SH-SY5Y (cell line): ENCODE measurements around the gene CBLB.

Experiments
- GATA2 ChIP-seq: IDR thresholded peaks from 2 replicates; pipeline ENCODE4 v1.6.1; 2011; ENCODE audit warnings: mild to moderate bottlenecking, low read depth, low read length
- GATA3 ChIP-seq: IDR thresholded peaks from 2 replicates; pipeline ENCODE4 v1.6.1; 2011; ENCODE audit warnings: low read depth, mild to moderate bottlenecking, low read length, moderate library complexity

- TF ChIP-seq GATA2 (no peak), GATA3 (no peak)
These were observed 37.5 kb upstream of the CBLB start for GRCh38 chr3:105906345-105906744.
